GM21360 (cell line): Measurements from ENCODE around the gene CIC.
A peak's percentile ranks its signal among the peaks of the same experiment; 100 is the strongest.

Experiments
- ATAC-seq: cut with Tn5 transposase; IDR thresholded peaks from one replicate; pipeline ENCODE4 v1.9.1; 2021; ENCODE audit warnings: mild to moderate bottlenecking, moderate library complexity; ENCODE audit not compliant: unreplicated experiment

Gene CIC

GRCh38 chr19:42303101-42303464, 34.0 kb downstream of the CIC start:
- no peak for ATAC-seq

GRCh38 chr19:42303876-42304275, 34.8 kb downstream of the CIC start:
- ATAC-seq: no peak

GRCh38 chr19:42306646-42307045, 37.6 kb downstream of the CIC start:
- no peak for ATAC-seq

GRCh38 chr19:42309686-42310085, 40.6 kb downstream of the CIC start:
- ATAC-seq: no peak

GRCh38 chr19:42311657-42312056, 42.6 kb downstream of the CIC start:
- no peak for ATAC-seq

- no peak for ATAC-seq
Observed at GRCh38 chr19:42312370-42312769, 43.3 kb downstream of the CIC start.

- ATAC-seq: no peak
Observed at GRCh38 chr19:42313096-42313839, 44.2 kb downstream of the CIC start, which contains the start of gene TMEM145. TSS of gene TMEM145 (plus strand) at chr19:42313309. CDS start at chr19:42313377, 68 bp downstream.

GRCh38 chr19:42313840-42314755, 45.0 kb downstream of the CIC start:
- ATAC-seq: no peak

GRCh38 chr19:42315024-42315423, 46.0 kb downstream of the CIC start:
- ATAC-seq: no peak

GRCh38 chr19:42316223-42317211, 47.5 kb downstream of the CIC start:
- ATAC-seq: no peak

GRCh38 chr19:42317535-42317934, 48.5 kb downstream of the CIC start:
- no peak for ATAC-seq

GRCh38 chr19:42322305-42322704, 53.3 kb downstream of the CIC start:
- ATAC-seq: no peak

GRCh38 chr19:42323473-42323851, 54.4 kb downstream of the CIC start:
- no peak for ATAC-seq

- no peak for ATAC-seq
Observed at GRCh38 chr19:42323852-42324654, 55.0 kb downstream of the CIC start.

GRCh38 chr19:42324655-42325307, 55.7 kb downstream of the CIC start:
- ATAC-seq: no peak

- ATAC-seq: peak; percentile 89
Observed at GRCh38 chr19:42325308-42325895, 56.4 kb downstream of the CIC start, which contains the start of gene MEGF8. TSS of gene MEGF8 (plus strand) at chr19:42325635. CDS start at chr19:42326244, 609 bp downstream.

GRCh38 chr19:42325896-42326771, 57.1 kb downstream of the CIC start:
- peak; percentile 11 for ATAC-seq

GRCh38 chr19:42326969-42327368, 57.9 kb downstream of the CIC start:
- ATAC-seq: no peak
